WTC11 (cell line): ENCODE results near the gene ST3GAL5. TPM values are rescaled to one million over a fixed set of nuclear protein-coding genes. Genes with fewer than 3 reads are reported as not detected.

Experiments used
- ATAC-seq: fragments of 200-7000 bp; cut with Tn5 transposase; 2 replicates; pipeline ENCODE4 v1.10.0; 2021; ENCODE audit warnings: mild to moderate bottlenecking, moderate library complexity
- CTCF ChIA-PET: fragments of 300-600 bp; sonication (Branson Sonifier 250); formaldehyde crosslinking; loops from one replicate; lab custom pipeline; 2021; ENCODE audit warnings: antibody characterized with exemption; lab: Charles Lee
- POLR2A ChIA-PET: fragments of 350-600 bp; sonication (Branson Sonifier 250); formaldehyde crosslinking; loops from one replicate; lab custom pipeline; 2021; ENCODE audit warnings: antibody characterized with exemption; lab: Charles Lee
- DNase-seq: peaks from one replicate; pipeline ENCODE4 v3.0.0; 2021; ENCODE audit warnings: low spot score
- H3K27ac Mint-ChIP-seq: 2 replicates; pipeline ENCODE4 v1.8.0; 2021; ENCODE audit warnings: mixed read lengths
- H3K27me3 Mint-ChIP-seq: 2 replicates; pipeline ENCODE4 v1.8.0; 2021; ENCODE audit warnings: low read depth, mild to moderate bottlenecking, moderate library complexity, mixed read lengths
- H3K36me3 Mint-ChIP-seq: 2 replicates; pipeline ENCODE4 v1.8.0; 2021; ENCODE audit warnings: mixed read lengths
- H3K4me1 Mint-ChIP-seq: 2 replicates; pipeline ENCODE4 v1.8.0; 2022; ENCODE audit warnings: mixed read lengths
- H3K4me3 Mint-ChIP-seq: 2 replicates; pipeline ENCODE4 v1.8.0; 2021; ENCODE audit warnings: mild to moderate bottlenecking, moderate library complexity, mixed read lengths
- H3K9me3 Mint-ChIP-seq: 2 replicates; pipeline ENCODE4 v1.8.0; 2021; ENCODE audit warnings: mixed read lengths
- ARID4B ChIP-seq: sonication (generic); formaldehyde crosslinking; IDR thresholded peaks from 2 replicates; pipeline ENCODE4 v1.8.0; 2023; ENCODE audit warnings: missing genetic modification reagents, mild to moderate bottlenecking, borderline replicate concordance
- CREB1 ChIP-seq: sonication (generic); formaldehyde crosslinking; IDR thresholded peaks from 2 replicates; pipeline ENCODE4 v1.8.0; 2023; ENCODE audit warnings: mild to moderate bottlenecking, missing genetic modification reagents
- E2F1 ChIP-seq: sonication (generic); formaldehyde crosslinking; IDR thresholded peaks from 2 replicates; pipeline ENCODE4 v1.8.0; 2022; ENCODE audit warnings: mild to moderate bottlenecking, missing genetic modification reagents
- FOXP4 ChIP-seq: sonication (generic); formaldehyde crosslinking; IDR thresholded peaks from 2 replicates; pipeline ENCODE4 v1.8.0; 2022; ENCODE audit warnings: mild to moderate bottlenecking, missing genetic modification reagents
- IRF2 ChIP-seq: sonication (generic); formaldehyde crosslinking; IDR thresholded peaks from 2 replicates; pipeline ENCODE4 v1.8.0; 2022; ENCODE audit warnings: low read depth, missing genetic modification reagents, borderline replicate concordance
- KAT7 ChIP-seq: sonication (generic); formaldehyde crosslinking; IDR thresholded peaks from 2 replicates; pipeline ENCODE4 v1.8.1; 2023; ENCODE audit warnings: missing genetic modification reagents, mild to moderate bottlenecking, borderline replicate concordance
- NR1H2 ChIP-seq: sonication (generic); formaldehyde crosslinking; IDR thresholded peaks from 2 replicates; pipeline ENCODE4 v1.9.0; 2021; ENCODE audit warnings: mild to moderate bottlenecking, moderate library complexity, missing genetic modification reagents
- USF2 ChIP-seq: sonication (generic); formaldehyde crosslinking; IDR thresholded peaks from 2 replicates; pipeline ENCODE4 v1.8.1; 2023; ENCODE audit warnings: mild to moderate bottlenecking, missing genetic modification reagents, moderate library complexity
- ZNF138 ChIP-seq: sonication (generic); formaldehyde crosslinking; conservative IDR thresholded peaks from 2 replicates; pipeline ENCODE4 v1.8.1; 2022; ENCODE audit warnings: mild to moderate bottlenecking, moderate library complexity, missing genetic modification reagents
- ZNF423 ChIP-seq: fragments of 250-450 bp; sonication (Bioruptor Pico); IDR thresholded peaks from 2 replicates; pipeline ENCODE4 v2.1.2; 2022; ENCODE audit warnings: mild to moderate bottlenecking, moderate library complexity
- ZNF512 ChIP-seq: sonication (generic); formaldehyde crosslinking; IDR thresholded peaks from 2 replicates; pipeline ENCODE4 v1.8.1; 2022; ENCODE audit warnings: missing genetic modification reagents, borderline replicate concordance
- total RNA-seq: library from RNA; stranded (reverse); gene quantifications from 3 replicates; pipeline ENCODE4 v1.2.3, GENCODE V29; 2021
- TF ChIP-seq, protein P1 (sequence below): sonication (generic); formaldehyde crosslinking; IDR thresholded peaks from 2 replicates; pipeline ENCODE4 v1.8.0; 2023; ENCODE audit warnings: missing genetic modification reagents
- TF ChIP-seq, protein P2 (sequence below): sonication (generic); formaldehyde crosslinking; IDR thresholded peaks from 2 replicates; pipeline ENCODE4 v1.8.1; 2022; ENCODE audit warnings: low read depth, mild to moderate bottlenecking, moderate library complexity, missing genetic modification reagents, borderline replicate concordance
- TF ChIP-seq, protein P3 (sequence below): fragments of 200-600 bp; IDR thresholded peaks from 2 replicates; pipeline ENCODE4 v1.8.0; 2022; ENCODE audit warnings: antibody characterized with exemption

ST3GAL5 gene
- total RNA-seq, 1 experiment from 2014 or later = 5.9 TPM

DNA sequence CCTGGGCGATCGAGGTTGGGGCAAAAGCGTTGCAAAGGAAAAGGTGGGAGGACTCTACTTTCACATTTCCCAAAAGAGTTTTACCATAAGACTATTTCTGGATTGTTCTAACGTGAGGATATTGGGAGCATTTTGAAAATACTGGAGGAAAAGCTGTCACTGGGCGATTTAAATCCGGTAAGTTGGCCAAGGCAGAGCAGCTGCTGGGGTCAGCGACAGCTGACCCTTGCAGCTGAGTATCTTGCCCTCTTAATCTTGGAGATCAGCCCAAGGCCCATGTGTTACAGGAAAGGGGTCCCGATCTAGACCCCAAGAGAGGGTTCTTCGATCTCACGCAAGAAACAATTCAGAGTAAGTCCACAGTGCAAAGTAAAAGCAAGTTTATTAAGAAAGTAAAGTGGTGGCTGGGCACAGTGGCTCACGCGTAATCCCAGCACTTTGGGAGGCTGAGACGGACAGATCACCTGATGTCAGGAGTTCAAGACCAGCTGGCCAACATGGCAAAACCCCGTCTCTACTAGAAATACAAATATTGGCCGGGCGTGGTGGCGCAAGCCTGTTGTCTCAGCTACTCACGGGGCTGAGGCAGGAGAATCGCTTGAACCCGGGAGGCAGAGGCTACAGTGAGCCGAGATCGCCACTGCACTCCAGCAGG lies 964 bp upstream of the ST3GAL5 start:
- Mint-ChIP-seq H3K27ac (no peak overlapping the region), H3K27me3 (peaks cover 29% of the 10 kb centered on the region), H3K36me3 (no peaks in the 10 kb centered on the region), H3K4me3 (peak overlapping the region; percentile 91), H3K4me1 (peaks cover 29% of the 10 kb centered on the region), H3K9me3 (peaks cover 3% of the 10 kb centered on the region)
- DNase-seq = no peak
- no peak for ATAC-seq
- POLR2A ChIA-PET = no interaction called here
- TF ChIP-seq, protein P1, sequence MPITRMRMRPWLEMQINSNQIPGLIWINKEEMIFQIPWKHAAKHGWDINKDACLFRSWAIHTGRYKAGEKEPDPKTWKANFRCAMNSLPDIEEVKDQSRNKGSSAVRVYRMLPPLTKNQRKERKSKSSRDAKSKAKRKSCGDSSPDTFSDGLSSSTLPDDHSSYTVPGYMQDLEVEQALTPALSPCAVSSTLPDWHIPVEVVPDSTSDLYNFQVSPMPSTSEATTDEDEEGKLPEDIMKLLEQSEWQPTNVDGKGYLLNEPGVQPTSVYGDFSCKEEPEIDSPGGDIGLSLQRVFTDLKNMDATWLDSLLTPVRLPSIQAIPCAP (CRISPR knock-in tag) = 0 out of 2 replicates have a peak, but pooled peaks have one; percentile 7
- TF ChIP-seq USF2 = no peak
- no peak for TF ChIP-seq CREB1 (CRISPR knock-in tag)
- TF ChIP-seq, protein P2, sequence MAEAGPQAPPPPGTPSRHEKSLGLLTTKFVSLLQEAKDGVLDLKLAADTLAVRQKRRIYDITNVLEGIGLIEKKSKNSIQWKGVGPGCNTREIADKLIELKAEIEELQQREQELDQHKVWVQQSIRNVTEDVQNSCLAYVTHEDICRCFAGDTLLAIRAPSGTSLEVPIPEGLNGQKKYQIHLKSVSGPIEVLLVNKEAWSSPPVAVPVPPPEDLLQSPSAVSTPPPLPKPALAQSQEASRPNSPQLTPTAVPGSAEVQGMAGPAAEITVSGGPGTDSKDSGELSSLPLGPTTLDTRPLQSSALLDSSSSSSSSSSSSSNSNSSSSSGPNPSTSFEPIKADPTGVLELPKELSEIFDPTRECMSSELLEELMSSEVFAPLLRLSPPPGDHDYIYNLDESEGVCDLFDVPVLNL = no peak
- TF ChIP-seq IRF2 (CRISPR knock-in tag) = no peak
- TF ChIP-seq ZNF423 = no peak
- TF ChIP-seq ZNF138 (CRISPR knock-in tag) = no peak
- no peak for TF ChIP-seq FOXP4 (CRISPR knock-in tag)
- CTCF ChIA-PET = interaction anchor here (0.6 to 4.8 kb wide), 32 partner anchors 9 to 440 kb away, joined by 3 to 43 read pairs (median 4); no protein-coding TSS in a partner anchor

- peak; percentile 26 for ATAC-seq
- POLR2A ChIA-PET = no interaction called here
- peak; percentile 23 for DNase-seq
- Mint-ChIP-seq H3K36me3 (peaks cover 4% of the 10 kb centered on the region), H3K4me1 (peaks cover 33% of the 10 kb centered on the region), H3K27ac (no peak overlapping the region), H3K4me3 (peak overlapping the region; percentile 76), H3K27me3 (peaks cover 29% of the 10 kb centered on the region), H3K9me3 (peaks cover 2% of the 10 kb centered on the region)
- TF ChIP-seq, protein P3, sequence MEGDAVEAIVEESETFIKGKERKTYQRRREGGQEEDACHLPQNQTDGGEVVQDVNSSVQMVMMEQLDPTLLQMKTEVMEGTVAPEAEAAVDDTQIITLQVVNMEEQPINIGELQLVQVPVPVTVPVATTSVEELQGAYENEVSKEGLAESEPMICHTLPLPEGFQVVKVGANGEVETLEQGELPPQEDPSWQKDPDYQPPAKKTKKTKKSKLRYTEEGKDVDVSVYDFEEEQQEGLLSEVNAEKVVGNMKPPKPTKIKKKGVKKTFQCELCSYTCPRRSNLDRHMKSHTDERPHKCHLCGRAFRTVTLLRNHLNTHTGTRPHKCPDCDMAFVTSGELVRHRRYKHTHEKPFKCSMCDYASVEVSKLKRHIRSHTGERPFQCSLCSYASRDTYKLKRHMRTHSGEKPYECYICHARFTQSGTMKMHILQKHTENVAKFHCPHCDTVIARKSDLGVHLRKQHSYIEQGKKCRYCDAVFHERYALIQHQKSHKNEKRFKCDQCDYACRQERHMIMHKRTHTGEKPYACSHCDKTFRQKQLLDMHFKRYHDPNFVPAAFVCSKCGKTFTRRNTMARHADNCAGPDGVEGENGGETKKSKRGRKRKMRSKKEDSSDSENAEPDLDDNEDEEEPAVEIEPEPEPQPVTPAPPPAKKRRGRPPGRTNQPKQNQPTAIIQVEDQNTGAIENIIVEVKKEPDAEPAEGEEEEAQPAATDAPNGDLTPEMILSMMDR = 0 out of 2 replicates have a peak, but pooled peaks have one; percentile 7
- no peak; the same call in 1 of the 2 replicates for TF ChIP-seq ARID4B
- TF ChIP-seq ZNF512 (CRISPR knock-in tag) = no peak
- 0 out of 2 replicates have a peak, but pooled peaks have one; percentile 4 for TF ChIP-seq ZNF423
- no peak for TF ChIP-seq NR1H2 (CRISPR knock-in tag)
- TF ChIP-seq E2F1 (CRISPR knock-in tag) = no peak
- TF ChIP-seq KAT7 = no peak
- CTCF ChIA-PET = interaction anchor here (0.6 to 4.8 kb wide), 18 partner anchors 15 to 441 kb away, joined by 3 to 43 read pairs (median 6); no protein-coding TSS in a partner anchor
These were observed 638 bp downstream of the ST3GAL5 start for GRCh38 chr2:85888020-85888683.
